Activated CD4-positive, alpha-beta T cell treated with anti-CD3 and anti-CD28 coated beads, Interleukin-2, amount 50 U/mL, for 1 hour (primary cell): ENCODE measurements around the gene IDUA.
A peak's percentile ranks its signal among the peaks of the same experiment; 100 is the strongest.

ENCODE experiments used
- DNase-seq: peaks from one replicate; pipeline ENCODE4 v3.0.0-alpha.2; 2020

IDUA gene

DNA sequence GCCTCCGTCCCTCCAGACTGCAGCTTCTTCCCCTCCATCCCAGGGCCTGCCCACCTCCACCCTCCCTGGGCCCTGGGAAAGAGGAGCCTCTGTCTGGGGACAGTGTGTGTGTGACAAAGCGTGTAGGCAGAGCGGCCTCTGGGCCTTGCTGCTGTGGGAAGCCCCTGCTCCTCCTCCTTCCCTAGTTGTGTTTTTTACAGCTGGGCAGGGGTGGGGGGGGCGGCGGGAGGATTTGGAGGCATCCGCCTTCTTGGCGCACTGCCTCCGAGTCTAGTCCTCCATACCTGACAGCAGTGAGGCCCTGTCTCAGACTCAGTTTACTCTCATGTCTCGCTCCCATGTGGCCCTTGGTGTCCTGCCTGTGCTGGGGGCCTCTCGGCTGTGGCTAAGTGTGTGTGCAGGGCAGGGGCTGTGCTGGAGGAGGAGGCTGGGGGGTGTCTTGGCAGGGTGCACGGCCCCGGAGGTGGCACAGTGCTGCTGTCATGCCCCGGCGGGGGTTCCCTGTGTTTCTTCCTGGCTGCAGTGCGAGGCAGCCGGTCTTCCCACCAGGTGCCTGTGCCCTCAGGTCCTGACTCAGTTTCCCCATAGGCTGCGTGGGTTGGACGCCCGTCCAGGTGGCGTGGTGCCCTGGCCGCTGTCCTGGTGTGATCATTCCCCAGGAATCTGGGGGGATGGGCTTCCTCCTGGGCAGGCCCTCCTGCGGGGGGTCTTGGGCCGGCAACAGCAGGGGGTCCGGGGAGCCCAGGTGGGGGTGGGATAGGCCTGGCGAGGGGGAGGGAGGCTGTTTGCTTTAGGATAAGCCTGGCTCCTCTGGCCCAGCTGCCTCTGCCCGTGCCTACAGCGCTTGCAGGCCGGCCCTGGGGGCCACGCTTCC lies 31.5 kb downstream of the IDUA start:
- no peak for DNase-seq

DNA sequence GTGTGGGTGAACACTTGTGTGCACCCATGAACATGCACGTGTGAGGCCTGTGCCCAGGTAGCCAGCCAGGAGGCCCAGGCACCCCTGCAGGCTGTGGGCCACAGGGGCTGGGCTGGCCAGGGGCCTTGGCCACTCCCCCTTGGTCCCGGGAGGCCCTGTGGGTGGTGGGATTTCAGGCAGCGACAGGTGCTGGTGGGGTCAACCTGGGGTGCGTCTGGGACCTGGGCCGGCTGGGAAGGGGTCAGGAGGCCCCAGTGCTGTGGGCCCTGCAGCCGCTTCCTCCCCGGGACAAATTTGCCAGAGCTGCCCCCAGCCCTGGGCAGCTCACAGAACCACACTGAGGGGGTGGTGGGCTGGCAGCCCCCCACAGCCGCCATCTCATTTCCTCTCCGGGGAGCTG lies 32.5 kb downstream of the IDUA start:
- DNase-seq = no peak

DNA sequence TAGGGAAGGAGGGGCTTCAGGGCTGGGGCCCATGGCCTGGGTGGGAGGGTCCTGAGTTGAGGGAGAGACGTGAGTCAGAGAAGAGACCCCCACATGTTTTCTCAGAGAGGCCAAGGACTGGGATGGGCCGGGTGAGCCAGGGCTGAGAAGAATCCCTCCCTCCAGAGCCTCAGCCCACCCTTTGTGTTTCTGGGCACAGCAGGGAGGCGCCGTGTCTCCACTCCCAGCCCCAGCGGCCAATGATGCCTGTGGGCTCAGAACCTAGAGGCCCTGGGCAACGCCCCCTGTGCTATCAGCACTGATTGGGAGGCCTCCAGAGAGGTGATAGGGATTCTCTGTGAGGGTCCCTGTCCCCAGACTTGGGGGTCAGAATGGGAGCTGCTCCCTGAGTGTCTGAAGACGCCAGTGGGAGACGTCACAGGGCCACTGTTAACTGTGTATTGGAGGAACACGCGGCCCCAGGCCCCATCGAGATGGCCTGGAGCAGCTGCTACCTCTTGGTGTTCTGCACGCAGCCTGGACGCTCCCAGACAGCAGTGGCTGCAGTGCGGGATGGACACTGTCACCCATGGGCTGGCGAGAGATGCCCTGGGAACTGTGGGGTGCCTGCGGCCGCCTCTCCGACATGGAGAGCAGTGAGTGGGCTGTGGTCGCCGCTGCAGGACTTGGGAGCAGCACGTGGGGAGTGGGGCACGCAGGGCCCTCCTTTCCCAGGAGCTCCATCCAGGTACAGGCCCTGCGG lies 33.1 kb downstream of the IDUA start:
- DNase-seq = no peak

DNA sequence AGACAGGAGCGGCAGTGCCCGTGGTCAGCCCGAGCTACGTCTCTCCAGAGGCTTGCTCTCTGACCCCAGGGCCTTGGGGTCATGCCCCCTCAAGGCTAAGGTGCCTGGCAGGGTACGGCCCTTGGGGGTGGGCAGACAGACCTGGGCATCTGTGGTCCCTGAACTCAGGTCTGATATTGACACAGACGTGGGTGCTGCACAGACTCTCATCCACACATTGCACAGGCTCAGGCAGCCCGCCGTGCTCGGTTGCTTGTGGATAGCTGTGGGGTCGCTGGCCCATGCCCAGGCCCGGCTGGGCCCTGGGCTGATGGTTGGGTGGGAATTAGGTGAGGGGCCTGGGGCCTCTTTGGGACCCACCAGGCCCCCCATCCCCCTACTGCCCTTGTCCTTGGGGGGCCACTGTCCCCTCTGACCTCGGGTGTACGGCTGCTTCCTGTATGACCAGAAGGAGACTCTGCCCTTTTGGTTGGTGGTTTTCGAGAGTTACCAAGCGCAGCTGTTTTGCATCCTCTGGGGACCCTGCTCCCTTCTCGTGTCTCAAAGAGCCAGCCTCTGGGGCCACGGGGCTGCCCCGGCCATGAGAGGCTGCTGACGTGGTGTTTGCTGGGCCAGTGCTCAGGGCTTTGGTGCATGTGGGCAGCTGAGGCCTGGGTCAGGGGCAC lies 34.7 kb downstream of the IDUA start:
- DNase-seq = no peak

DNA sequence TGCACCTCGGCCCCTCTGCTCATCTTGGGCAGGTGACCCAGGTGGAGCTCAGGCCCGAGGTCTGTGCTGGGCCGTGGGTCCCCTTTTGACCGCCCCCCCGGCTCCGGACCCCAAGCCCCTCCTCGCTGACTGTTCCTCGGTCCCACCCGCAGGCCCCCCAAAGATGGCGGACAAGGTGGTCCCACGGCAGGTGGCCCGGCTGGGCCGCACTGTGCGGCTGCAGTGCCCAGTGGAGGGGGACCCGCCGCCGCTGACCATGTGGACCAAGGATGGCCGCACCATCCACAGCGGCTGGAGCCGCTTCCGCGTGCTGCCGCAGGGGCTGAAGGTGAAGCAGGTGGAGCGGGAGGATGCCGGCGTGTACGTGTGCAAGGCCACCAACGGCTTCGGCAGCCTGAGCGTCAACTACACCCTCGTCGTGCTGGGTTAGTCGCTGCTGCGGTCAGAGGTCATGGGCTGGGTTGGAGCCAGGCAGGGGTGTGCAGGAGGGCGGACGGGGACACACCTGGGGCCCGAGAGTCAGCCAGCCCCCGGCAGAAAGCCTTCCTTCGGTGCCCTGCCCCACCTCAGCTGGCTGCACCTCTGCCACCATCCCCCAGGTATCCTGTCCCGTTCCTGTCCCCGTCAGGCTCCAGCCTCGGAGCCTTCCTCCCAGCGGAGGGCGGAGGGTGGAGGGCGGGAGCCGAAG lies 35.4 kb downstream of the IDUA start:
- DNase-seq = no peak

DNA sequence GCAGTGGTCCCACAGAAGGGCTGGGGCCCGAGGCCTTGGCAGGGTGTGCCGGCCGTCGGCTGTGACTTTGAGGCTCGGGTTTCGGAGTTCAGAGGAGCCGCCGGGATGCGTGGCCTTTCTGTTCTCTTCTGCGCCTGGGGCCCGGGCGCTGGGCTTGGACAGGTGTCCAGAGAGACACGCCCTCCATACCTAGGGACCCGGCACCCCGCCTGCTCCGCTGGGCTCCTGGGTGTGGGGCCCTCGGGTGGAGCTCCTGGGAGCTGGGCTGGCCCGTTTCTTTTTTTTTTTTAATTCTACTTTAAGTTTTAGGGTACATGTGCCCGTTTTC lies 35.9 kb downstream of the IDUA start:
- DNase-seq = no peak

DNA sequence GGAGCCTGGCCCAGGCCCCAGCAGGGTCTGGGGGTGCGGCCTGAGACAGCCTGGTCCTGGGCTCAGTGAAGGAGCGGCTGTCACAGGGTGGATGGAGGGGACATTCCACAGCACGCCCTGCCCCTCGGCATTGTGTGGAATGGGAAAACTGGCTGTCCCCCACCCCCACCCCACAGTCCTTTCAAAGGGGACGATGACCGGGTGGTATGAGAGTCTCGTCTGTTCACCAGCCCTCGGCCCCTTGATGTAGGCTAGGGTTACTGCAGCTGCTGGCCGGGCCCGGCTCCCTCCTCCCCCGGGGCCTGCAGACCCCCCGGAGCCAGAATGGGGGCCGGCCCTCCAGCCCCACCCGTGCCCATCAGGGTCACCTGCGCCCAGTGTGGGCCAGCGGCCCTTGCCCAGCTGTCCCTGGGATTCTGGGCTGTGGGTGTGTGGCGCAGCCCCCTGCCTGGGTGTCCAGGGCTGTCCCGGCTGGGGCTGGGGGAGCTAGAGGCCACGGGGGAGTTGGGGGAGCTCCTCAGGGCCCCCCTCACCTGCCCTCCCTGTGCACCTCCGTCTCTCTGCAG lies 36.3 kb downstream of the IDUA start:
- no peak for DNase-seq

DNA sequence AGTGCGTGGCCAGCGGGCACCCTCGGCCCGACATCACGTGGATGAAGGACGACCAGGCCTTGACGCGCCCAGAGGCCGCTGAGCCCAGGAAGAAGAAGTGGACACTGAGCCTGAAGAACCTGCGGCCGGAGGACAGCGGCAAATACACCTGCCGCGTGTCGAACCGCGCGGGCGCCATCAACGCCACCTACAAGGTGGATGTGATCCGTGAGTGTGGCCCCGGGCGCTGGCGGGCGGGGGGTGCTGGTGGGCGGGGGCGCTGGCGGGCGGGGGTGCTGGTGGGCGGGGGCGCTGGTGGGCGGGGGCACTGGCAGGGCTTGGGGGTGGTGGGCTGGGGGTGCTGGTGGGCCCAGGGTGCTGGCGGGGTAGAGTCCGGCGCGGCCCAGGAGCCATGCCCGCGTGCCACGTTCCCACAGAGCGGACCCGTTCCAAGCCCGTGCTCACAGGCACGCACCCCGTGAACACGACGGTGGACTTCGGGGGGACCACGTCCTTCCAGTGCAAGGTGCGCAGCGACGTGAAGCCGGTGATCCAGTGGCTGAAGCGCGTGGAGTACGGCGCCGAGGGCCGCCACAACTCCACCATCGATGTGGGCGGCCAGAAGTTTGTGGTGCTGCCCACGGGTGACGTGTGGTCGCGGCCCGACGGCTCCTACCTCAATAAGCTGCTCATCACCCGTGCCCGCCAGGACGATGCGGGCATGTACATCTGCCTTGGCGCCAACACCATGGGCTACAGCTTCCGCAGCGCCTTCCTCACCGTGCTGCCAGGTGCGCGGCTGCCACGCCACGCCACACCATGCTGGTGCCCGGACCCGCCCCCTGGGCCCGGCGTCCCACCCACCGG lies 37.3 kb downstream of the IDUA start:
- no peak for DNase-seq

DNA sequence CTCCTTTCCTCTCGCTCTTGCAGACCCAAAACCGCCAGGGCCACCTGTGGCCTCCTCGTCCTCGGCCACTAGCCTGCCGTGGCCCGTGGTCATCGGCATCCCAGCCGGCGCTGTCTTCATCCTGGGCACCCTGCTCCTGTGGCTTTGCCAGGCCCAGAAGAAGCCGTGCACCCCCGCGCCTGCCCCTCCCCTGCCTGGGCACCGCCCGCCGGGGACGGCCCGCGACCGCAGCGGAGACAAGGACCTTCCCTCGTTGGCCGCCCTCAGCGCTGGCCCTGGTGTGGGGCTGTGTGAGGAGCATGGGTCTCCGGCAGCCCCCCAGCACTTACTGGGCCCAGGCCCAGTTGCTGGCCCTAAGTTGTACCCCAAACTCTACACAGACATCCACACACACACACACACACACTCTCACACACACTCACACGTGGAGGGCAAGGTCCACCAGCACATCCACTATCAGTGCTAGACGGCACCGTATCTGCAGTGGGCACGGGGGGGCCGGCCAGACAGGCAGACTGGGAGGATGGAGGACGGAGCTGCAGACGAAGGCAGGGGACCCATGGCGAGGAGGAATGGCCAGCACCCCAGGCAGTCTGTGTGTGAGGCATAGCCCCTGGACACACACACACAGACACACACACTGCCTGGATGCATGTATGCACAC lies 38.2 kb downstream of the IDUA start:
- DNase-seq = no peak

DNA sequence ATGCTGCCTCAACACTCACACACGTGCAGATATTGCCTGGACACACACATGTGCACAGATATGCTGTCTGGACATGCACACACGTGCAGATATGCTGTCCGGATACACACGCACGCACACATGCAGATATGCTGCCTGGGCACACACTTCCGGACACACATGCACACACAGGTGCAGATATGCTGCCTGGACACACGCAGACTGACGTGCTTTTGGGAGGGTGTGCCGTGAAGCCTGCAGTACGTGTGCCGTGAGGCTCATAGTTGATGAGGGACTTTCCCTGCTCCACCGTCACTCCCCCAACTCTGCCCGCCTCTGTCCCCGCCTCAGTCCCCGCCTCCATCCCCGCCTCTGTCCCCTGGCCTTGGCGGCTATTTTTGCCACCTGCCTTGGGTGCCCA lies 39.3 kb downstream of the IDUA start:
- peak; percentile 33 for DNase-seq

DNA sequence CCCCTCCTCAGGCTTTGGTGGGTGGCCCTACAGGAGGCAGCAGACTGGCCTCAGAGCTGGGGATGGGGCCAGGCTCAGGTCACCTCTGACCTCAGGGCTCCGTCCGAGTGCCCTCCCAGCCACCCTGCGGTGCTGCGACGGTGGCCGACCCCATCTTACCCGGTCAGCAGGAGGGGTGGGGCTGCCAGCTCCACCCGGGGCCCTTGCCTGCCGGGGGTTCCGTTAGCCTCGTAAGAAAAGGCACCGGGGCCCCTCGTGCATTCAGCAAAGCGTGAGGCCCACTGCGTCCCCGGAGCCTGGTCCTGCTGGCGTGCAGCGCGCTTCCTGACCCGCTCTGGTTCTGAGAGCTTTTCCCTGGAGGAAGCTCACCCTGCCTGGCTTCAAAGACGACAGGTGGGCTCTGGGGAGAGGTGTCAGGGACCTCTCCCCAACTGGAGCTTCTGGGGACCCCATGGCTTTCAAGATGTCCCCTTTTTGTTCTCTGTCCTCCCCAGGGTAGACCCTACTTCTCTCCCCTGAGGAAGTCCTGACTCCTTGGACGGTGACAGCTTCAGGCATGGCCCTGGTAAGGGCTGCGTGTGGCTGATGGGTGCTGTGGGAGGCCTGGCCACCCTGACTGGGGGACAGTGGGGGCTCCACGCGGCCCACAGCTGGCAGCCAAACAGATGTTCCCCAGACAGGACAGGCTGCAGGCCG lies 40.5 kb downstream of the IDUA start:
- DNase-seq = no peak

DNA sequence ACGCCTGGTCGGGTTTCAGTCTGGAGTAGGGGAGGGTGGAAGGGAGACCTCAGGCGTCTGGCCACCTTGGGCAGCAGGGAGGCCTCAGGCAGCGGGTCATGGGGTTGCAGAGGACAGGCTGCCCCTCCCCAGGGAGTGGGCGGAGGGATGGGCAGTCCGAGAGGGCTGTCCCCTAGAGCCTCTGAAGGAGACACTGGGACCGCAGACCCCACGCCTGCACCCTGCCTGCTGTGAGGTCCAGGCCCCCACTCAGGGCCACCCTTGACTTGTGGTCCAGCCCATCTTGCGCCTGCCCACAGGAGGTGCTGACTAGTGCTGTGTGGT lies 41.0 kb downstream of the IDUA start:
- DNase-seq = no peak

DNA sequence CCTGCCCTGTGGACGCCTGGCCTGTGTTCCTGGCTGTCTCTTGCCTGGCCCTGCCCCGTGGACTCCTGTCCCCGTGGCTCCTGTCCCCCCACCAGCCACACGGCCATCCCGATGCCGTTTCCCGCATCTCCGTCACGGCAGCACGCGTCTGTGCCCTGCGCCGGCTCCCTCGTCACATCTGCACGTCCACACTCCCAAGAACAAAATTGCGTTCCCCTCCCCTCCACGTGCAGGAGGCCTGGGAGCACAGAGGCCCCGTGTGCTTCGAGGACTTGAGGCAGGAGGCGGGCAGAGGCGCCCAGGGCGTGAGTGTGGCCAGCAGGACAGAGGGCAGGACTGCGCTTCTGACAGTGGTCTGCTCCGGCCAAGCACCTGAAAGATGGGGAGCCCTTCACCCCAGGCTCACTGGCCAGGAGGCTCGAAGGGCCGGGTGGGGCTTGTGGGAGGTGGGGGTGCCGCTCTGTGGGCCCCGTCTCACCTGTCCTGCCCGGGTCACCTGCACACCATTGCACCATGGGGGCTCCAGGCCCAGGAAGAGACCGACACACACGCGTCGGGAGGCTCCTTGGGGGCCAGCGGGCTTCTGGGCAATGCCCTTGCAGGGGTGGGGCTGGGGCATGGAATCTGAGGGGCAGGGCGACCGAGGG lies 41.9 kb downstream of the IDUA start:
- DNase-seq = no peak

DNA sequence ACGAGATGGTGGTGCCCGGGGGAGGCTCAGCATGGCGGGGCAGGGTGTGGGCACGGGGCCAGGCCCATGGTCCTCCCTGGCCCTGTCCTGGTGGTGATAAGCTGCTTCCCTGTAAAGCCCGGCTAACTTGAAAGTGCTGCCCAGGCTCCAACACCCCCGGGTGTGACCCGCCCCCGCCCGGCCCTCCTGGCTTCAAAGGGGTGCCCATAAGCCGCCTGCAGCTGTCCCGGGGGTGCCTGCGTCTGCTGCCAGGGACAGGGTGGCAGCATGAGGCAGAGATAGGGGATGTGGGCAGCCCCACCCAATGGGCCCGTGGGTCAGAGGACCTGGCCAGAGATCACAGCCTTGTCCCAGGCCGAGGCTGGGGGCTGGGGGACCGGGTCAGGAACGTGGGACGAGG lies 42.7 kb downstream of the IDUA start:
- DNase-seq = no peak

DNA sequence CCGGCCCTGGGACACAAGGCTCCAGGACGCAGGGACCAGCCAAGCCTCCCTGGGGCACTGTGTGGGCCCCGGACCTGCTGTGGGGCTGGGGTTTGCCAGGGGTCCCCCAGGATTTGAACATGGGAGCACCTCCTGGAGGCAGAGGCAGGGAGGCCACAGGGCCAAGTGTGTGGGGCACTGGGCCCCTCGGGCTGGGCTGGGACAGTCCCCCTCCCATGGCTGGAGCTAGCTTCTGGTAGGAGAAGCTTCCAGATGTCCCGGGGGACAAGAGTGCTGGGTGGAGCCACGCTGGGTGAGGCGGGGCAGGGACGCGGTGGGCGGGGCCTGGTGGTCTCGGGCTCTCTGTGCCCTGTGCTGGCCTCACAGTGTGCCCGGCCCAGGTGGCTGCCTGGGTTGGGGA lies 43.2 kb downstream of the IDUA start:
- no peak for DNase-seq

DNA sequence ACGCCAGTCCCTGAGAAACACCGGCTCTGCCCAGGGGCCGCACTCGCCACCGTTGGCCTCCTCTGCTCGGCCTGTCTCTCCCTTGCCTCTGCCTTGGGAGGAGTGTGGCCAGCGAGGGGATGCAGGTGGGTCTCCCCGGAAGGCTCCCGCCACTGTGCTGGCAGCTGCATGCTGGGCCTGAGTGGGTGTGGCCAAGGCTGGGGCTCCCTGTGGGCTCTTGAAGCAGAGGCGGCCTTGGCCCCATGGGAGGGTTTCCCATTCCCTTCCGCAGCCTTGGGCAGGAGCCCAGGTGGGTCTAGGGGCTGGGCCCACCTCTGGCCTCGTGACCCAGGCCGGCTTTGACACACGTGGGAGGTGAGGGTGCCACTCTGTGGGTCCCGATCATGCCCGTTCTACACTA lies 43.7 kb downstream of the IDUA start:
- no peak for DNase-seq

DNA sequence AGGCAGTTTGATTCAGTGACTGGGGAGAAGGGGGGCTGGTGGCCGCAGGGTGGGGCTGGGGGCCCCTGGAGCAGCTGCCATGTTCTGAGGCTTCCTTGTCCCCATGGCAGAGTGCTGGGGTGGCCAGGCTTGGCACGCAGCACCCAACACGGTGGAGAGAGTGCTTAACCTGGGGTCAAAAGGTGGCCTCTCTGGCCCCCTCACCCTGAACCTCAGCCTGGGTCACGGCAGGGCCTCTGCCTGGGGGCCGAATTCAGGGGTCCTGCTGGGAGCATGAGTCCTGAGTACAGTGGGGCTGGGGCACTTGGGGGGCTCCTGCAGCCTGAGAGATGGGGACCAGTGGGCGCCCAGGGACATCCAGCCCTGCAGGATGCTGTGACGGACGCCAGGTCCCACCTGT lies 44.5 kb downstream of the IDUA start:
- no peak for DNase-seq

DNA sequence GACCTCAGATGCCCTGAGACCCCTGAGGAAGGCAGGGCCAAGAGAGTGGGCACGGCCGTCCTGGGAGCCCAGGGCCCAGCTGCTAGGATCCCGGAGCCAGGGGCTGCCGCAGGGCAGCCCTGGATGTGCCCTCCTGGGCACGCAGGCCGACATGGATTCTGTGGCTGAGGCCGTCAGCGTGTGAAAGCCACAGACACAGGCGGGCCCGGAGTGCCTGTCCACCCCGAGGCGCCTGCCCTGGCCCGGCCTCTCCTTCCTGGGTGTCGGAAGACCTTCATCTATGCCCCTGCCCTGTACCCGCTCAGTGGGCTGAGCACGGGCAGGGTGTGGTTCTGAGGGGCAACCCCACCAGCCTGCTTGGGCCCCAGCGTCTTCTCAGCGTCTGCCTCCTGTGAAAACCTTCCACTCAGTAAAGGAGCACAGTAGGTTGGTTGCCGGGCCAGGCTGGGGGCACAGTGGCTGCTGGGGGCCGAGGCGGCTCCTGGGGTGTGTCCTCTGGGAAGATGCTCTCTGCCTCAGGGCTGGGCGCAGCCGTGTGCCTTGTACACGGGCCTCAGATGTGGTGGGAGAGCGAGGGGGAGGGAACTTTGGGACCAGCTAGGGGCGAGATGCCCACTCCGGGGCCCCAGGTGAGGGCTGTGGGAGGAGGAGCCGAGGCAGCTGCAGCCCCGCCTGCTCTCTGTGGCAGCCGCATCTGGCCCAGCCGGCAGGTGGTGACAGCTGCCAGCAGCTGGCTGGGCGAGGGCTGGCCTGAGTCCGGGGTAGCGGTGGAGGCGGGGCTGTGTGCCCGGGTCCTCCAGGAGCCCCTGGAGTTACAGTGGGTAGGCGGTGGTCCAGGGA lies 45.3 kb downstream of the IDUA start:
- no peak for DNase-seq

DNA sequence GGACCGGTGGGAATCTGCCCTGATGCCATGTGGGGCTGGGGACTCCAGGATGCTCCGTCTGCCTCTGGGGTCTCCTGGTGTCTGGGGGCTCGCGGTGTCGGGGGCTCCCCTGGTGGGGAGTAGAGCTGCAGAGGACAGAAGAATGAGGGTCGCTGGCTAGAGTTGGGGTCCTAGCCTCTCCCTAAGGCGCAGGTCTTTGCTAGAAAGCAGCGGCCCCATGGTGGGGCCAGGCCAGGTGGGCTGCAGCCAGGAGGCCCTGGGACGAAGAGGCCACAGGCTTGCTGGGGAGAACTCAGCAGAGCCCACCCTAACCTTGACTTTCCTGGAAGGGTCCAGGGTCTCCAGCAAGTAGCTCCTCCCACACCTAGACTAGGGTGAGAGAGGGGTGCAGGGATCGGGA lies 46.0 kb downstream of the IDUA start:
- no peak for DNase-seq
